DOHH2 (cell line): Measurements from ENCODE around the gene MBD5.

Source experiments
- CTCF ChIP-seq: fragments of 200-600 bp; sonication (generic); IDR thresholded peaks from one replicate; pipeline ENCODE4 v1.5.1; 2014; ENCODE audit warnings: antibody characterized with exemption, mild to moderate bottlenecking, low read depth, low read length; ENCODE audit not compliant: poor library complexity, severe bottlenecking
- EZH2phosphoT487 ChIP-seq: fragments of 200-600 bp; sonication (generic); IDR thresholded peaks from 2 replicates; pipeline ENCODE4 v1.6.1; 2017; ENCODE audit warnings: borderline replicate concordance, mild to moderate bottlenecking, antibody characterized with exemption, low read length, moderate library complexity, mixed read lengths

GRCh38 chr2:148533685-148534084 is 512.8 kb downstream of the MBD5 start:
- TF ChIP-seq CTCF (no peak), EZH2phosphoT487 (no peak)
